Measurements from ENCODE around the gene SRRM5. TPM values are rescaled to one million over a fixed set of nuclear protein-coding genes. Genes with fewer than 3 reads are reported as not detected.
"Not testable (repeated sequence)": the region's sequence is repeated elsewhere in the genome, so short reads cannot be mapped to it uniquely, and the experiment has no call there.

SRRM5 gene
- total RNA-seq, 1 experiment from 2014 or later: 0.62 TPM

GRCh38 chr19:43634872-43635560 is 23.1 kb downstream of the SRRM5 start:
- intact Hi-C loops (cut with micrococcal nuclease; ENCODE audit: unreplicated experiment): no loop called here
- CTCF ChIA-PET: no interaction called here
- Histone ChIP-seq H3K27ac (ENCODE audit: low read depth, low read length, poor library complexity, severe bottlenecking) (peak overlapping the region; percentile 29), H3K4me3 (ENCODE audit: low read depth, low read length, poor library complexity, severe bottlenecking) (peak overlapping the region; percentile 17), H3K4me1 (ENCODE audit: insufficient read depth, low read length, poor library complexity, severe bottlenecking) (peaks cover 28% of the 10 kb centered on the region), H3K36me3 (ENCODE audit: insufficient read depth, low read length, poor library complexity, severe bottlenecking) (no peaks in the 10 kb centered on the region), H3K27me3 (replicated peaks; ENCODE audit: insufficient read depth, low read depth, low read length, poor library complexity) (no peaks in the 10 kb centered on the region), H3K9me3 (ENCODE audit: low read depth, low read length, poor library complexity, severe bottlenecking) (no peaks in the 10 kb centered on the region)
- TF ChIP-seq CTCF (conservative IDR thresholded peaks at IDR 0.05; ENCODE audit: low read depth, low read length) (no peak), EZH2 (IDR thresholded peaks at IDR 0.05; ENCODE audit: borderline replicate concordance, low read depth, low read length, poor library complexity, severe bottlenecking) (no peak)
- DNase-seq (ENCODE audit: low spot score): no peak
- no TSS peak for BruUV-seq (replicated peaks)
- POLR2A ChIA-PET (ENCODE audit: low non-redundant PET): no interaction called here

- H3K27me3 ChIP-seq (replicated peaks; ENCODE audit: insufficient read depth, low read depth, low read length, poor library complexity); intact Hi-C loops (cut with micrococcal nuclease; ENCODE audit: unreplicated experiment); BruUV-seq (replicated peaks); H3K9me3 ChIP-seq (ENCODE audit: low read depth, low read length, poor library complexity, severe bottlenecking); H3K36me3 ChIP-seq (ENCODE audit: insufficient read depth, low read length, poor library complexity, severe bottlenecking); CTCF ChIA-PET; POLR2A ChIA-PET (ENCODE audit: low non-redundant PET); DNase-seq (ENCODE audit: low spot score): not testable (repeated sequence)
- Histone ChIP-seq H3K27ac (ENCODE audit: low read depth, low read length, poor library complexity, severe bottlenecking) (peak overlapping the region; percentile 29), H3K4me1 (ENCODE audit: insufficient read depth, low read length, poor library complexity, severe bottlenecking) (peaks cover 28% of the 10 kb centered on the region), H3K4me3 (ENCODE audit: low read depth, low read length, poor library complexity, severe bottlenecking) (peak overlapping the region; percentile 17)
Measured at GRCh38 chr19:43635561-43635940, 23.7 kb downstream of the SRRM5 start.

- no peak for DNase-seq (ENCODE audit: low spot score)
- Histone ChIP-seq H3K9me3 (ENCODE audit: low read depth, low read length, poor library complexity, severe bottlenecking) (no peaks in the 10 kb centered on the region), H3K36me3 (ENCODE audit: insufficient read depth, low read length, poor library complexity, severe bottlenecking) (no peaks in the 10 kb centered on the region), H3K4me3 (ENCODE audit: low read depth, low read length, poor library complexity, severe bottlenecking) (no peak overlapping the region), H3K27ac (ENCODE audit: low read depth, low read length, poor library complexity, severe bottlenecking) (no peak overlapping the region), H3K4me1 (ENCODE audit: insufficient read depth, low read length, poor library complexity, severe bottlenecking) (peaks cover 28% of the 10 kb centered on the region), H3K27me3 (replicated peaks; ENCODE audit: insufficient read depth, low read depth, low read length, poor library complexity) (no peaks in the 10 kb centered on the region)
- POLR2A ChIA-PET (ENCODE audit: low non-redundant PET): no interaction called here
- CTCF ChIA-PET: no interaction called here
- BruUV-seq (replicated peaks): no TSS peak
- intact Hi-C loops (cut with micrococcal nuclease; ENCODE audit: unreplicated experiment): no loop called here
- TF ChIP-seq EZH2 (IDR thresholded peaks at IDR 0.05; ENCODE audit: borderline replicate concordance, low read depth, low read length, poor library complexity, severe bottlenecking) (no peak), CTCF (conservative IDR thresholded peaks at IDR 0.05; ENCODE audit: low read depth, low read length) (no peak)
Measured at GRCh38 chr19:43636121-43636683, 24.3 kb downstream of the SRRM5 start.
